Body of pancreas (tissue), 4 donors: ENCODE data around the gene OPALIN.

Source experiments
- POLR2A ChIP-seq, 3 donors: fragments of 450-650 bp; IDR thresholded peaks; one replicate each; pipeline ENCODE4 v1.6.1; 2016; ENCODE audit warnings: antibody characterized with exemption in 3 of 3, mild to moderate bottlenecking in 2 of 3
- TF ChIP-seq, protein P1 (sequence below), 7 experiments: fragments of 450-650 bp in 4 of 7; fragments of 200-600 bp in 3 of 7; sonication (generic) in 3 of 7; IDR thresholded peaks; one replicate each; pipeline ENCODE4 v1.5.1; 2016 to 2019; ENCODE audit warnings: antibody characterized with exemption in 7 of 7

DNA sequence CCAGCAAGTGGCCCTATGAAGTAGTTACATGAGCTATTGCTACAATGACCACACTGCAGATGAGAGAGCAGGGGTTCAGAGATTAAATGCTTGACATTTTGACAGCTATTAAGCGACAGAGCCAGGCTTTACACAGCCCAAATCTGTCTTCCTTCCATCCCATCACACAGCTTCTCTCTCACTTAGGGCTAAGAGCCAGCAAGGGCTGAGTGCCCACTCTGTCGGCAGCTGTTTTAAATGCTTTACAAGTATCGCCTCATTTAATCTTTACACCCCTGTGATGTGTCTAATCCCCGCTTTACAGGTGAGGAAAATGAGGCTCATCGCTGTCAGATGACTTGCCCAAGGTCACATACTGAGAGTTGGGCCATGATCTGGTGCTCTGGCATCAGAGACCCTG is 15.2 kb upstream of the OPALIN start:
- TF ChIP-seq POLR2A (IDR thresholded peaks at IDR 0.05) = no peak
- TF ChIP-seq, protein P1, sequence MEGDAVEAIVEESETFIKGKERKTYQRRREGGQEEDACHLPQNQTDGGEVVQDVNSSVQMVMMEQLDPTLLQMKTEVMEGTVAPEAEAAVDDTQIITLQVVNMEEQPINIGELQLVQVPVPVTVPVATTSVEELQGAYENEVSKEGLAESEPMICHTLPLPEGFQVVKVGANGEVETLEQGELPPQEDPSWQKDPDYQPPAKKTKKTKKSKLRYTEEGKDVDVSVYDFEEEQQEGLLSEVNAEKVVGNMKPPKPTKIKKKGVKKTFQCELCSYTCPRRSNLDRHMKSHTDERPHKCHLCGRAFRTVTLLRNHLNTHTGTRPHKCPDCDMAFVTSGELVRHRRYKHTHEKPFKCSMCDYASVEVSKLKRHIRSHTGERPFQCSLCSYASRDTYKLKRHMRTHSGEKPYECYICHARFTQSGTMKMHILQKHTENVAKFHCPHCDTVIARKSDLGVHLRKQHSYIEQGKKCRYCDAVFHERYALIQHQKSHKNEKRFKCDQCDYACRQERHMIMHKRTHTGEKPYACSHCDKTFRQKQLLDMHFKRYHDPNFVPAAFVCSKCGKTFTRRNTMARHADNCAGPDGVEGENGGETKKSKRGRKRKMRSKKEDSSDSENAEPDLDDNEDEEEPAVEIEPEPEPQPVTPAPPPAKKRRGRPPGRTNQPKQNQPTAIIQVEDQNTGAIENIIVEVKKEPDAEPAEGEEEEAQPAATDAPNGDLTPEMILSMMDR (IDR thresholded peaks at IDR 0.05) = no peak
